CD14-positive monocyte (primary cell): ENCODE measurements around the gene SEMA6D. TPM values are rescaled to one million over a fixed set of nuclear protein-coding genes. Genes with fewer than 3 reads are reported as not detected.

Experiments
- DNase-seq, 3 donors: peaks; one replicate each; pipeline ENCODE4 v3.0.0-alpha.2; 2011 to 2022
- H2AFZ ChIP-seq: 2 replicates; pipeline ENCODE4 v1.6.0; 2012; ENCODE audit warnings: mild to moderate bottlenecking, low read depth, low read length, inconsistent platforms; ENCODE audit not compliant: insufficient read depth, poor library complexity, severe bottlenecking
- H3K27ac ChIP-seq, 2 donors: 1 replicate in 1 of 2; 2 replicates in 1 of 2; pipeline ENCODE4 v1.5.1; 2012 to 2013; ENCODE audit warnings: low read length in 2 of 2, control low read depth in 1 of 2, inconsistent platforms in 1 of 2, low read depth in 1 of 2, mild to moderate bottlenecking in 1 of 2
- H3K27me3 ChIP-seq, 2 donors: one replicate each; pipeline versions ENCODE4 v1.6.0 to v1.6.1; 2011 to 2013; ENCODE audit warnings: low read length in 2 of 2; ENCODE audit not compliant: control insufficient read depth in 2 of 2, insufficient read depth in 2 of 2
- H3K36me3 ChIP-seq, 2 donors: replicated peaks in 1 of 2; 1 replicate in 1 of 2; 2 replicates in 1 of 2; pipeline versions ENCODE4 v1.5.1 to v1.6.1; 2012 to 2013; ENCODE audit warnings: low read length in 2 of 2, control low read depth in 1 of 2, inconsistent platforms in 1 of 2, mild to moderate bottlenecking in 1 of 2; ENCODE audit not compliant: insufficient read depth in 2 of 2, control insufficient read depth in 1 of 2
- H3K4me1 ChIP-seq, 2 donors: 1 replicate in 1 of 2; 2 replicates in 1 of 2; pipeline versions ENCODE4 v1.5.1 to v1.6.1; 2012 to 2013; ENCODE audit warnings: low read length in 2 of 2, control low read depth in 1 of 2, inconsistent platforms in 1 of 2, mild to moderate bottlenecking in 1 of 2, moderate library complexity in 1 of 2; ENCODE audit not compliant: insufficient read depth in 2 of 2, control insufficient read depth in 1 of 2
- H3K4me2 ChIP-seq: replicated peaks from 2 replicates; pipeline ENCODE3; 2012; ENCODE audit warnings: low read length, moderate library complexity, mild to moderate bottlenecking; ENCODE audit not compliant: poor library complexity, severe bottlenecking; ENCODE audit errors: extremely low read depth
- H3K4me3 ChIP-seq, 3 experiments: fragments of 200-600 bp in 1 of 3; sonication (generic) in 1 of 3; replicated peaks in 1 of 3; 1 replicate in 2 of 3; 2 replicates in 1 of 3; pipeline ENCODE4 v1.5.1; 2011 to 2013; ENCODE audit warnings: low read length in 3 of 3, mild to moderate bottlenecking in 3 of 3, control low read depth in 2 of 3, low read depth in 2 of 3, inconsistent platforms in 1 of 3, moderate library complexity in 1 of 3
- H3K79me2 ChIP-seq: 2 replicates; pipeline ENCODE4 v1.6.0; 2012; ENCODE audit warnings: mild to moderate bottlenecking, control low read depth, inconsistent platforms, low read length, moderate library complexity; ENCODE audit not compliant: insufficient read depth
- H3K9ac ChIP-seq: 2 replicates; pipeline ENCODE4 v1.6.0; 2017; ENCODE audit warnings: low read length, mild to moderate bottlenecking; ENCODE audit not compliant: insufficient read depth, poor library complexity, severe bottlenecking
- H3K9me3 ChIP-seq, 2 donors: replicated peaks in 1 of 2; 1 replicate in 1 of 2; 2 replicates in 1 of 2; pipeline versions ENCODE4 v1.5.1 to v1.6.1; 2012 to 2013; ENCODE audit warnings: low read length in 2 of 2, control low read depth in 1 of 2; ENCODE audit not compliant: control insufficient read depth in 1 of 2, insufficient read depth in 1 of 2
- H4K20me1 ChIP-seq: 2 replicates; pipeline ENCODE4 v1.6.0; 2012; ENCODE audit warnings: mild to moderate bottlenecking, low read length, control low read depth, moderate library complexity; ENCODE audit not compliant: insufficient read depth
- H3K27ac Mint-ChIP-seq, 7 donors: one replicate each; pipeline ENCODE4 v1.8.0; 2020; ENCODE audit warnings: mild to moderate bottlenecking in 7 of 7, mixed read lengths in 7 of 7, moderate library complexity in 6 of 7, inconsistent platforms in 2 of 7
- H3K27me3 Mint-ChIP-seq, 3 donors: one replicate each; pipeline ENCODE4 v1.8.0; 2021 to 2022; ENCODE audit warnings: low read depth in 3 of 3, mild to moderate bottlenecking in 3 of 3, mixed read lengths in 3 of 3, moderate library complexity in 3 of 3, inconsistent platforms in 1 of 3
- H3K36me3 Mint-ChIP-seq, 2 donors: one replicate each; pipeline ENCODE4 v1.8.0; 2020; ENCODE audit warnings: mixed read lengths in 2 of 2, inconsistent platforms in 1 of 2, mild to moderate bottlenecking in 1 of 2
- H3K4me1 Mint-ChIP-seq: one replicate; pipeline ENCODE4 v1.8.0; 2020; ENCODE audit warnings: mild to moderate bottlenecking, mixed read lengths
- H3K4me3 Mint-ChIP-seq, 2 donors: one replicate each; pipeline ENCODE4 v1.8.0; 2020; ENCODE audit warnings: mild to moderate bottlenecking in 2 of 2, mixed read lengths in 2 of 2, moderate library complexity in 1 of 2
- H3K9me3 Mint-ChIP-seq, 7 donors: one replicate each; pipeline ENCODE4 v1.8.0; 2020 to 2022; ENCODE audit warnings: mixed read lengths in 7 of 7, mild to moderate bottlenecking in 6 of 7, moderate library complexity in 6 of 7, inconsistent platforms in 2 of 7
- WGBS: methylation state at CpG from one replicate; pipeline ENCODE4 v1.1.5; 2013; ENCODE audit warnings: missing lambda C conversion rate; ENCODE audit not compliant: insufficient coverage; 5-methylcytosine and 5-hydroxymethylcytosine counted together
- intact Hi-C, 2 donors: fragments of 100-400 bp; cut with micrococcal nuclease; formaldehyde crosslinking; loops; one replicate each; pipeline versions ENCODE4 v1.15.0 to v1.15.1; 2023
- polyA plus RNA-seq, 3 donors: library from polyadenylated mRNA; depleted of rRNA in 1 of 3; unstranded in 2 of 3; stranded (reverse) in 1 of 3; fragments of 300-500 nt in 2 of 3; fragments of >200 nt in 1 of 3; fragmentation: Illumina TruSeq in 2 of 3; gene quantifications; 1 replicate in 2 of 3; 2 replicates in 1 of 3; pipeline ENCODE4 v1.2.3, GENCODE V29; 2012 to 2021
- TF ChIP-seq, protein P1 (sequence below): fragments of 200-600 bp; IDR thresholded peaks from one replicate; pipeline ENCODE4 v1.8.0; 2022; ENCODE audit warnings: antibody characterized with exemption, mild to moderate bottlenecking

The SEMA6D gene
- polyA plus RNA-seq, 3 donors: not detected

DNA sequence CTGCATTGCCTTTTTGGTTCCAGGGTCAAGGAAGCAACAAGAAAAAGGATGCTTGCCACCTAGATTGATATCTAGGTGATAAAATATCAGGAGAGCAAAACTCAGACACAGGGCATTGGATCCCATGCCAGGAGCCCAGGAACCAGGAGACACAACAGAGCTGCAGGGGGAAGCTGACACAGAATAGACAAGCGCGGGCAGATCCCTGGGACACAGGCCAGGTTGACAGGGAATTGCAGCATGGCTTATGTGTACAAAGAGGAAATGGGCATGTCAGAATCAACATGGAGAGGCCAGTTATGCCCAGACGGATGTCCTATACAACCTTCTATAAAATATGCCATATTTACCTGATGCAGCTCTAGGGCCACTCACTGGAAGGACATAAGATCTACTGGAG is 84.2 kb downstream of the SEMA6D start:
- no peaks in the 10 kb centered on the region for H3K79me2 ChIP-seq
- Mint-ChIP-seq H3K4me3 (no peak overlapping the region), H3K27ac (no peak overlapping the region), H3K9me3 (peaks cover 0 to 2% (median 0%) of the 10 kb centered on the region in 7 donors), H3K36me3 (no peaks in the 10 kb centered on the region), H3K4me1 (no peaks in the 10 kb centered on the region), H3K27me3 (peaks cover 0 to 4% (median 3%) of the 10 kb centered on the region in 3 donors)
- H3K4me3 ChIP-seq: no peak overlapping the region
- no peaks in the 10 kb centered on the region for H3K4me1 ChIP-seq
- TF ChIP-seq, protein P1, sequence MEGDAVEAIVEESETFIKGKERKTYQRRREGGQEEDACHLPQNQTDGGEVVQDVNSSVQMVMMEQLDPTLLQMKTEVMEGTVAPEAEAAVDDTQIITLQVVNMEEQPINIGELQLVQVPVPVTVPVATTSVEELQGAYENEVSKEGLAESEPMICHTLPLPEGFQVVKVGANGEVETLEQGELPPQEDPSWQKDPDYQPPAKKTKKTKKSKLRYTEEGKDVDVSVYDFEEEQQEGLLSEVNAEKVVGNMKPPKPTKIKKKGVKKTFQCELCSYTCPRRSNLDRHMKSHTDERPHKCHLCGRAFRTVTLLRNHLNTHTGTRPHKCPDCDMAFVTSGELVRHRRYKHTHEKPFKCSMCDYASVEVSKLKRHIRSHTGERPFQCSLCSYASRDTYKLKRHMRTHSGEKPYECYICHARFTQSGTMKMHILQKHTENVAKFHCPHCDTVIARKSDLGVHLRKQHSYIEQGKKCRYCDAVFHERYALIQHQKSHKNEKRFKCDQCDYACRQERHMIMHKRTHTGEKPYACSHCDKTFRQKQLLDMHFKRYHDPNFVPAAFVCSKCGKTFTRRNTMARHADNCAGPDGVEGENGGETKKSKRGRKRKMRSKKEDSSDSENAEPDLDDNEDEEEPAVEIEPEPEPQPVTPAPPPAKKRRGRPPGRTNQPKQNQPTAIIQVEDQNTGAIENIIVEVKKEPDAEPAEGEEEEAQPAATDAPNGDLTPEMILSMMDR: no peak
- no peak overlapping the region for H3K4me2 ChIP-seq
- H3K9ac ChIP-seq: no peak overlapping the region
- no peaks in the 10 kb centered on the region for H3K27me3 ChIP-seq
- no peaks in the 10 kb centered on the region for H3K36me3 ChIP-seq
- no peak for DNase-seq
- WGBS: 89% methylated on average over 3 of the region's 3 CpGs
- no peaks in the 10 kb centered on the region for H3K9me3 ChIP-seq
- H4K20me1 ChIP-seq: no peaks in the 10 kb centered on the region
- no peak overlapping the region for H2AFZ ChIP-seq
- intact Hi-C loops: no loop called here
- H3K27ac ChIP-seq: no peak overlapping the region

DNA sequence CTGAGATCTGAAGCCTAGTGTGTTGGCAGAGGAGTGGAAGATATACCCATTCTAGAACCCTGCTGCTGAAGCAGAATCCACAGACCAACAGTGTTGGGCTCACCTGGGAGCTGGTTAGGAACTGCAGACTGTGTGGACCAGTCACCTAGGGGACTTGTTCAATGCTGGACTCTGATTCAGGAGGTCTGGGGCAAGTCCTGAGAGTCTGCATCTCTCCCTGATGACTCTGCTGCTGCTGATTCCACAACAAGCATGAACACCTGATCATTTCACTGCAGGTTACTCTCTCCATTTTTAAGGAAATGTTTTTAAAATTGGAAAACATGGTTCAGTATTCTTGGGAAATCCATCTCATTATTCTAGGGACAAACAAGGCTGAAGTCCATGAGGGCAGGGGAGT is 84.9 kb downstream of the SEMA6D start:
- H2AFZ ChIP-seq: no peak overlapping the region
- H3K4me1 ChIP-seq: no peaks in the 10 kb centered on the region
- no peak overlapping the region for H3K4me2 ChIP-seq
- Mint-ChIP-seq H3K4me1 (no peaks in the 10 kb centered on the region), H3K27ac (no peak overlapping the region), H3K9me3 (peaks cover 0 to 2% (median 0%) of the 10 kb centered on the region in 7 donors), H3K27me3 (peaks cover 0 to 4% (median 3%) of the 10 kb centered on the region in 3 donors), H3K36me3 (no peaks in the 10 kb centered on the region), H3K4me3 (no peak overlapping the region)
- no peaks in the 10 kb centered on the region for H4K20me1 ChIP-seq
- TF ChIP-seq, protein P1: no peak
- no peak overlapping the region for H3K9ac ChIP-seq
- no peak for DNase-seq
- H3K27ac ChIP-seq: no peak overlapping the region
- intact Hi-C loops: no loop called here
- H3K36me3 ChIP-seq: no peaks in the 10 kb centered on the region
- H3K79me2 ChIP-seq: no peaks in the 10 kb centered on the region
- no peaks in the 10 kb centered on the region for H3K27me3 ChIP-seq
- H3K9me3 ChIP-seq: no peaks in the 10 kb centered on the region
- no peak overlapping the region for H3K4me3 ChIP-seq
